Mesenchymal stem cell (in vitro differentiated cells and primary cell): ENCODE data around the gene ERC2.
A peak's percentile ranks its signal among the peaks of the same experiment; 100 is the strongest.

Experiments used
- DNase-seq: peaks from one replicate; pipeline ENCODE4 v3.0.0-alpha.2; 2013
- H2AFZ ChIP-seq: one replicate; pipeline ENCODE4 v1.6.1; 2013; ENCODE audit warnings: low read depth, mild to moderate bottlenecking, control low read depth, inconsistent platforms, low read length, moderate library complexity
- H2AK5ac ChIP-seq: 2 replicates; pipeline ENCODE4 v1.6.1; 2013; ENCODE audit warnings: low read length, moderate library complexity, mild to moderate bottlenecking, inconsistent platforms; ENCODE audit not compliant: severe bottlenecking
- H2BK120ac ChIP-seq: one replicate; pipeline ENCODE4 v1.6.1; 2013; ENCODE audit warnings: low read depth, mild to moderate bottlenecking, inconsistent platforms, low read length, moderate library complexity
- H2BK12ac ChIP-seq, 2 experiments: one replicate each; pipeline ENCODE4 v1.6.1; 2013; ENCODE audit warnings: inconsistent platforms in 2 of 2, low read length in 2 of 2, mild to moderate bottlenecking in 2 of 2, moderate library complexity in 2 of 2, control low read depth in 1 of 2
- H2BK15ac ChIP-seq: one replicate; pipeline ENCODE4 v1.6.1; 2013; ENCODE audit warnings: mild to moderate bottlenecking, low read depth, inconsistent platforms; ENCODE audit not compliant: poor library complexity, severe bottlenecking
- H2BK5ac ChIP-seq: 2 replicates; pipeline ENCODE4 v1.6.1; 2013; ENCODE audit warnings: low read depth, mild to moderate bottlenecking, low read length, control low read depth, inconsistent platforms; ENCODE audit not compliant: poor library complexity, severe bottlenecking
- H3K14ac ChIP-seq, 2 experiments: one replicate each; pipeline ENCODE4 v1.6.1; 2013; ENCODE audit warnings: inconsistent platforms in 2 of 2, low read length in 2 of 2, control low read depth in 1 of 2, mild to moderate bottlenecking in 1 of 2, moderate library complexity in 1 of 2
- H3K18ac ChIP-seq, 2 experiments: one replicate each; pipeline ENCODE4 v1.6.1; 2013; ENCODE audit warnings: inconsistent platforms in 2 of 2, low read length in 2 of 2, control low read depth in 1 of 2, low read depth in 1 of 2, mild to moderate bottlenecking in 1 of 2
- H3K23ac ChIP-seq, 2 experiments: one replicate each; pipeline ENCODE4 v1.6.1; 2013; ENCODE audit warnings: inconsistent platforms in 2 of 2, low read length in 2 of 2, mild to moderate bottlenecking in 2 of 2, moderate library complexity in 2 of 2, control low read depth in 1 of 2
- H3K27ac ChIP-seq: 2 replicates; pipeline ENCODE4 v1.5.1; 2013; ENCODE audit warnings: mild to moderate bottlenecking, moderate library complexity, low read length, control low read depth, inconsistent platforms; ENCODE audit not compliant: poor library complexity, severe bottlenecking
- H3K27me3 ChIP-seq, 2 experiments: 2 replicates each; pipeline versions ENCODE4 v1.6.1 to v1.7.0; 2013; ENCODE audit warnings: low read length in 2 of 2, mild to moderate bottlenecking in 2 of 2, moderate library complexity in 2 of 2, control low read depth in 1 of 2, inconsistent platforms in 1 of 2; ENCODE audit not compliant: control insufficient read depth in 1 of 2, insufficient read depth in 1 of 2
- H3K36me3 ChIP-seq, 2 experiments: 2 replicates each; pipeline versions ENCODE4 v1.6.1 to v1.7.0; 2013; ENCODE audit warnings: low read length in 2 of 2, control low read depth in 1 of 2, inconsistent platforms in 1 of 2, low read depth in 1 of 2, mild to moderate bottlenecking in 1 of 2; ENCODE audit not compliant: insufficient read depth in 2 of 2, control insufficient read depth in 1 of 2
- H3K4ac ChIP-seq, 2 experiments: one replicate each; pipeline ENCODE4 v1.6.1; 2013; ENCODE audit warnings: inconsistent platforms in 2 of 2, low read length in 2 of 2, mild to moderate bottlenecking in 2 of 2, moderate library complexity in 2 of 2, control low read depth in 1 of 2, low read depth in 1 of 2
- H3K4me1 ChIP-seq: 2 replicates; pipeline ENCODE4 v1.6.1; 2013; ENCODE audit warnings: low read depth, low read length, control low read depth; ENCODE audit not compliant: control insufficient read depth, insufficient read depth
- H3K4me2 ChIP-seq: 2 replicates; pipeline ENCODE4 v1.6.1; 2013; ENCODE audit warnings: low read length, mild to moderate bottlenecking, inconsistent platforms; ENCODE audit not compliant: poor library complexity, severe bottlenecking
- H3K4me3 ChIP-seq, 2 experiments: 2 replicates each; pipeline versions ENCODE4 v1.5.1 to v1.7.0; 2013; ENCODE audit warnings: low read length in 2 of 2, mild to moderate bottlenecking in 2 of 2, control low read depth in 1 of 2, low read depth in 1 of 2; ENCODE audit not compliant: insufficient read depth in 1 of 2
- H3K79me1 ChIP-seq: replicated peaks from 2 replicates; pipeline ENCODE4 v1.6.1; 2013; ENCODE audit warnings: mild to moderate bottlenecking, control low read depth, low read length, inconsistent platforms; ENCODE audit not compliant: poor library complexity, severe bottlenecking
- H3K9ac ChIP-seq: 2 replicates; pipeline ENCODE4 v1.7.0; 2013; ENCODE audit warnings: mild to moderate bottlenecking, low read length, moderate library complexity
- H3K9me3 ChIP-seq: 2 replicates; pipeline ENCODE4 v1.7.0; 2013; ENCODE audit warnings: mild to moderate bottlenecking, low read length; ENCODE audit not compliant: control insufficient read depth
- H4K8ac ChIP-seq: one replicate; pipeline ENCODE4 v1.6.1; 2013; ENCODE audit warnings: inconsistent platforms, mild to moderate bottlenecking, low read length, moderate library complexity
- H4K91ac ChIP-seq: one replicate; pipeline ENCODE4 v1.6.1; 2013; ENCODE audit warnings: mild to moderate bottlenecking, low read length, inconsistent platforms
- WGBS: methylation state at CpG from one replicate; pipeline ENCODE4 v1.1.7; 2013; ENCODE audit warnings: mixed read lengths; 5-methylcytosine and 5-hydroxymethylcytosine counted together

ERC2 gene

DNA sequence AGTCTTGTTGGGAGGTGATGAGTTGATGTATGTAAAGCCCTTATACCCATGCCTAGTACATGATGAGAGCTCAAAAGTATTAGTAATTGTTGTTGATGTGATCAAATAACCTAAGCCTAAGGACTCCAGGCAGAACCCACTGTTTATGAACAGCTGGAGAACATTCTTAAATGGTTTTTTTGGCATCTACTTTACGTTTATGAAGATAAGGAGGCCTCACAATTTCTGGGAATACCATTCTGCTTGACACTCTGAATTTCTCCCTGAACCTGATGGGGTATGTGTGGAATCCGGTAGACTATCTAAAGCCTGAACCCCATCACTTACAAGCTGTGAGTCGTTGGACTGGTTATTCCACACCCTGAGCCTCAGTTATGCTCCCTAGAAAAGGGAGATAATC lies 736.5 kb downstream of the ERC2 start:
- no peak overlapping the region for H2BK120ac ChIP-seq
- no peaks in the 10 kb centered on the region for H3K36me3 ChIP-seq
- WGBS = 79% methylated on average over 3 of the region's 3 CpGs
- no peak overlapping the region for H3K27ac ChIP-seq
- no peaks in the 10 kb centered on the region for H3K79me1 ChIP-seq
- H3K9ac ChIP-seq = no peak overlapping the region
- no peak overlapping the region for H2AK5ac ChIP-seq
- H3K27me3 ChIP-seq = peaks cover 0 to 14% of the 10 kb centered on the region in 2 experiments
- no peak overlapping the region for H2AFZ ChIP-seq
- no peaks in the 10 kb centered on the region for H3K4me1 ChIP-seq
- no peak overlapping the region for H4K8ac ChIP-seq
- H3K14ac ChIP-seq = no peak overlapping the region
- H3K4me3 ChIP-seq = no peak overlapping the region
- H2BK12ac ChIP-seq = no peak overlapping the region
- no peak overlapping the region for H3K23ac ChIP-seq
- H3K4ac ChIP-seq = no peak overlapping the region
- H4K91ac ChIP-seq = no peak overlapping the region
- peak overlapping the region in 1 of 2 experiments; percentile 18 for H3K18ac ChIP-seq
- no peaks in the 10 kb centered on the region for H3K9me3 ChIP-seq
- DNase-seq = no peak
- H2BK5ac ChIP-seq = no peak overlapping the region
- H3K4me2 ChIP-seq = no peak overlapping the region
- no peak overlapping the region for H2BK15ac ChIP-seq

DNA sequence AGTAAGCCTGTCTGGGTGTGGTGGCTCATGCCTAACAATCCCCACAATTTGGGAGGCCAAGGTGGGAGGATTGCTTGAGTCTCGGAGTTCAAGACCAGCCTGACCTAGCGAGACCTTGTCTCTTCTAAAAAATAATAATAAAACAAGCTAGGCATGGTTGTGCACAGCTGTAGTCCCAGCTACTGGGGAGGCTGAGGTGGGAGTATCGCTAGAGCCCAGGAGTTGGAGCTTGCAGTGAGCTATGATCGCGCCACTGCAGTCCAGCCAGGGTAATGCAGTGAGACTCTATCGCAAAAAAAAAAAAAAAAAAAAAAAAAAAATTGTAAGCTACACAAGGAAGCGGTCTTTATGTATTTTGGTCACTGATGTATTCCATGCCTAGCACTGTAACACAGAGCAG lies 738.7 kb downstream of the ERC2 start:
- H2AK5ac ChIP-seq = no peak overlapping the region
- H2BK120ac ChIP-seq = no peak overlapping the region
- H3K9ac ChIP-seq = no peak overlapping the region
- H3K14ac ChIP-seq = no peak overlapping the region
- H3K27me3 ChIP-seq = peaks cover 0 to 34% of the 10 kb centered on the region in 2 experiments
- no peaks in the 10 kb centered on the region for H3K36me3 ChIP-seq
- H2AFZ ChIP-seq = no peak overlapping the region
- H2BK5ac ChIP-seq = no peak overlapping the region
- H3K4me3 ChIP-seq = no peak overlapping the region
- no peak for DNase-seq
- no peak overlapping the region for H3K27ac ChIP-seq
- H3K23ac ChIP-seq = no peak overlapping the region
- H3K79me1 ChIP-seq = no peaks in the 10 kb centered on the region
- H3K4me2 ChIP-seq = no peak overlapping the region
- 97% methylated on average over 6 of the region's 7 CpGs for WGBS
- no peak overlapping the region for H3K18ac ChIP-seq
- H3K4ac ChIP-seq = no peak overlapping the region
- no peak overlapping the region for H4K91ac ChIP-seq
- no peak overlapping the region for H2BK12ac ChIP-seq
- H3K9me3 ChIP-seq = no peaks in the 10 kb centered on the region
- H2BK15ac ChIP-seq = no peak overlapping the region
- H4K8ac ChIP-seq = no peak overlapping the region
- H3K4me1 ChIP-seq = no peaks in the 10 kb centered on the region

DNA sequence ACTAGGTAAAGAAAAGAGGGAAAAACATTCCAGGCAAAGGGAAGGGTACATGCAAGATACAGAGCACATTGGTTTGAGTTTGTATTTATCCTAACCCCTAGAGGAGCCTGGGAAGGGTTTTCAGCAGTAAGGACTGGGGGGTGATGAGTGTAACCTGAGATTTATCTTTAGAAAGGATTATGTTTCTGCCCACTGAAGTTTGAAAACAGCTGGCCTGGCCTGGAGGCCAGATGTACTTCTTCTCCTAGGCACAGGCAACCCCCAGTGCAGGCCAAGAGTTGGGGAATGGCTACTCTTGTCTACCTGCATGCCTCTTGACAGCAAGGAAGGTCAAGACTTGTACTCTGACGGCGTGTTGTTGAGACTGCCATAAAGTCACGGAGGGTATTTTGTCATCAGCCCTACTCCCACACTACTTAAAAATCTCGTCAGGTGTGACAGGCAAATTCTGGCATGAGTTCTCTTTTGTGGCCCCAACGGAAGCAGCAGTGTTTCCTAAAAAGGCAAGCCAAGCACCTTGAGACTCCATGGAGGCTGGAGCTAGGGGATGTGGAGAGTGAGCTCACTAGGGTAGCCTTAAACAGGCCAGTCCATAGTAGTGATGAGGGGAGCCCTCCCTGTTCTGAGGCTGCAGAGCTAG lies 739.7 kb downstream of the ERC2 start:
- peaks cover 0 to 36% of the 10 kb centered on the region in 2 experiments for H3K27me3 ChIP-seq
- H3K18ac ChIP-seq = no peak overlapping the region
- H4K91ac ChIP-seq = no peak overlapping the region
- H3K27ac ChIP-seq = no peak overlapping the region
- H2BK12ac ChIP-seq = peak overlapping the region in 1 of 2 experiments; percentile 7
- no peak overlapping the region for H3K4me3 ChIP-seq
- H2BK120ac ChIP-seq = peak overlapping the region; percentile 22
- no peaks in the 10 kb centered on the region for H3K9me3 ChIP-seq
- no peaks in the 10 kb centered on the region for H3K36me3 ChIP-seq
- no peak overlapping the region for H2BK15ac ChIP-seq
- no peak overlapping the region for H3K4me2 ChIP-seq
- no peaks in the 10 kb centered on the region for H3K79me1 ChIP-seq
- WGBS = 94% methylated on average over 5 of the region's 5 CpGs
- no peak overlapping the region for H3K9ac ChIP-seq
- no peak overlapping the region for H3K14ac ChIP-seq
- H2BK5ac ChIP-seq = no peak overlapping the region
- no peaks in the 10 kb centered on the region for H3K4me1 ChIP-seq
- DNase-seq = no peak
- H3K23ac ChIP-seq = no peak overlapping the region
- H2AK5ac ChIP-seq = no peak overlapping the region
- no peak overlapping the region for H4K8ac ChIP-seq
- no peak overlapping the region for H2AFZ ChIP-seq
- no peak overlapping the region for H3K4ac ChIP-seq

DNA sequence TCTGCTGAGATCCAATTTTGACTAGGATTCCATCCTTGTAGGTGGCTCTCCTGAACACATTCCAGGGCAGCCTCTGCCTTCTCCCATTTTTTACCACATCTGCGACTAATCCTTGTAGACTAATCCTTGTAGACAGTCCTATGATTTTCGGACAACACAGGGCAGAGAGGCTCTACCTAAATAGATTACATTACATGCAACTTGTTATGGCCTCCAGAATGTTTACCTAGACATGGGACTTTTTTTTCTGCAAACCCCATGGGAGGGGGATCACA lies 741.8 kb downstream of the ERC2 start:
- no peaks in the 10 kb centered on the region for H3K4me1 ChIP-seq
- 91% methylated on average over 2 of the region's 2 CpGs for WGBS
- H3K4me2 ChIP-seq = no peak overlapping the region
- no peak overlapping the region for H3K9ac ChIP-seq
- no peak overlapping the region for H2AFZ ChIP-seq
- H4K8ac ChIP-seq = no peak overlapping the region
- DNase-seq = no peak
- peak overlapping the region in 1 of 2 experiments; percentile 19 for H3K18ac ChIP-seq
- H3K4ac ChIP-seq = peak overlapping the region in 1 of 2 experiments; percentile 35
- H2BK120ac ChIP-seq = no peak overlapping the region
- H3K27ac ChIP-seq = no peak overlapping the region
- no peak overlapping the region for H4K91ac ChIP-seq
- H3K36me3 ChIP-seq = no peaks in the 10 kb centered on the region
- H3K27me3 ChIP-seq = peaks cover 0 to 32% of the 10 kb centered on the region in 2 experiments
- H3K79me1 ChIP-seq = no peaks in the 10 kb centered on the region
- peak overlapping the region in 1 of 2 experiments; percentile 59 for H2BK12ac ChIP-seq
- no peak overlapping the region for H2AK5ac ChIP-seq
- no peak overlapping the region for H3K23ac ChIP-seq
- no peaks in the 10 kb centered on the region for H3K9me3 ChIP-seq
- no peak overlapping the region for H3K14ac ChIP-seq
- no peak overlapping the region for H2BK15ac ChIP-seq
- H3K4me3 ChIP-seq = no peak overlapping the region
- no peak overlapping the region for H2BK5ac ChIP-seq
